Fibroblast of lung (primary cell): ENCODE measurements around the gene TRIM71. TPM values are rescaled to one million over a fixed set of nuclear protein-coding genes. Genes with fewer than 3 reads are reported as not detected.

ENCODE experiments used
- DNase-seq, 2 donors: peaks; one replicate each; pipeline versions ENCODE4 v3.0.0 to v3.0.0-alpha.2; 2010; ENCODE audit warnings: low read depth in 2 of 2
- H2AFZ ChIP-seq: 2 replicates; pipeline ENCODE4 v1.5.1; 2012; ENCODE audit warnings: low read length, control low read depth, inconsistent platforms
- H3K27ac ChIP-seq: 2 replicates; pipeline ENCODE4 v1.5.1; 2011; ENCODE audit warnings: low read length, control low read depth; ENCODE audit not compliant: insufficient read depth
- H3K27me3 ChIP-seq: 2 replicates; pipeline ENCODE4 v1.5.1; 2011; ENCODE audit warnings: mild to moderate bottlenecking, low read length; ENCODE audit not compliant: control insufficient read depth, insufficient read depth
- H3K36me3 ChIP-seq: 2 replicates; pipeline ENCODE4 v1.5.1; 2011; ENCODE audit warnings: low read length; ENCODE audit not compliant: control insufficient read depth, insufficient read depth
- H3K4me1 ChIP-seq: 2 replicates; pipeline ENCODE4 v1.5.1; 2011; ENCODE audit warnings: low read length; ENCODE audit not compliant: control insufficient read depth, insufficient read depth; ENCODE audit errors: extremely low read depth
- H3K4me2 ChIP-seq: 2 replicates; pipeline ENCODE4 v1.5.1; 2011; ENCODE audit warnings: low read length, control low read depth; ENCODE audit not compliant: insufficient read depth; ENCODE audit errors: extremely low read depth
- H3K4me3 ChIP-seq, 4 experiments: fragments of 200-600 bp in 1 of 4; sonication (generic) in 1 of 4; replicated peaks in 1 of 4; 2 replicates each; pipeline ENCODE4 v1.5.1; 2011 to 2016; ENCODE audit warnings: low read length in 4 of 4, low read depth in 3 of 4, mild to moderate bottlenecking in 3 of 4, control low read depth in 2 of 4, inconsistent platforms in 1 of 4, mixed read lengths in 1 of 4; ENCODE audit not compliant: insufficient read depth in 1 of 4; ENCODE audit errors: control extremely low read depth in 1 of 4
- H3K79me2 ChIP-seq: 2 replicates; pipeline ENCODE4 v1.5.1; 2012; ENCODE audit warnings: mild to moderate bottlenecking, low read length, inconsistent platforms; ENCODE audit not compliant: control insufficient read depth, insufficient read depth
- H3K9ac ChIP-seq: 2 replicates; pipeline ENCODE4 v1.5.1; 2011; ENCODE audit warnings: mild to moderate bottlenecking, low read length, control low read depth; ENCODE audit not compliant: insufficient read depth
- H3K9me3 ChIP-seq: 2 replicates; pipeline ENCODE4 v1.5.1; 2012; ENCODE audit warnings: low read depth, low read length; ENCODE audit not compliant: control insufficient read depth, insufficient read depth
- H4K20me1 ChIP-seq: 2 replicates; pipeline ENCODE4 v1.5.1; 2011; ENCODE audit warnings: low read length; ENCODE audit not compliant: control insufficient read depth, insufficient read depth; ENCODE audit errors: extremely low read depth
- CTCF ChIP-seq, 2 donors: IDR thresholded peaks in 1 of 2; conservative IDR thresholded peaks in 1 of 2; 1 replicate in 1 of 2; 2 replicates in 1 of 2; pipeline ENCODE4 v1.5.1; 2011 to 2012; ENCODE audit warnings: low read length in 2 of 2, control low read depth in 1 of 2, inconsistent platforms in 1 of 2, low read depth in 1 of 2, mild to moderate bottlenecking in 1 of 2
- EZH2 ChIP-seq: IDR thresholded peaks from 2 replicates; pipeline ENCODE4 v1.5.1; 2012; ENCODE audit warnings: low read length, control low read depth, mild to moderate bottlenecking; ENCODE audit errors: missing control alignments
- polyA plus RNA-seq, 2 donors: library from polyadenylated mRNA; depleted of rRNA in 1 of 2; stranded (reverse) in 1 of 2; unstranded in 1 of 2; fragments of >200 nt; gene quantifications; 2 replicates each; pipeline ENCODE4 v1.2.1, GENCODE V29; 2011 to 2012; ENCODE audit warnings: missing spikeins in 1 of 2
- total RNA-seq: library from RNA; depleted of rRNA; stranded (reverse); fragments of >200 nt; gene quantifications from 2 replicates; pipeline ENCODE4 v1.2.1, GENCODE V29; 2014

Gene TRIM71
- total and polyA plus RNA-seq, 2 donors (not counting 1 experiment from before 2014, with no cell fraction given) = under 0.01 to 0.02 TPM

GRCh38 chr3:32894977-32895376 lies 77.2 kb downstream of the TRIM71 start:
- DNase-seq = no peak
- no peaks in the 10 kb centered on the region for H3K4me1 ChIP-seq
- H3K4me2 ChIP-seq = no peak overlapping the region
- no peak for TF ChIP-seq EZH2
- no peak for TF ChIP-seq CTCF (conservative IDR thresholded peaks at IDR 0.05 in 1 of 2, IDR thresholded peaks at IDR 0.05 in 1 of 2; ENCODE audit: low read depth in 1 of 2, low read length in 2 of 2)
- peaks cover 14% of the 10 kb centered on the region for H3K27me3 ChIP-seq
- no peak overlapping the region for H3K9ac ChIP-seq
- no peaks in the 10 kb centered on the region for H3K36me3 ChIP-seq
- H2AFZ ChIP-seq = no peak overlapping the region
- H3K27ac ChIP-seq = no peak overlapping the region
- H3K79me2 ChIP-seq = no peaks in the 10 kb centered on the region
- no peak overlapping the region for H3K4me3 ChIP-seq
- no peaks in the 10 kb centered on the region for H3K9me3 ChIP-seq
- H4K20me1 ChIP-seq = no peaks in the 10 kb centered on the region

DNA sequence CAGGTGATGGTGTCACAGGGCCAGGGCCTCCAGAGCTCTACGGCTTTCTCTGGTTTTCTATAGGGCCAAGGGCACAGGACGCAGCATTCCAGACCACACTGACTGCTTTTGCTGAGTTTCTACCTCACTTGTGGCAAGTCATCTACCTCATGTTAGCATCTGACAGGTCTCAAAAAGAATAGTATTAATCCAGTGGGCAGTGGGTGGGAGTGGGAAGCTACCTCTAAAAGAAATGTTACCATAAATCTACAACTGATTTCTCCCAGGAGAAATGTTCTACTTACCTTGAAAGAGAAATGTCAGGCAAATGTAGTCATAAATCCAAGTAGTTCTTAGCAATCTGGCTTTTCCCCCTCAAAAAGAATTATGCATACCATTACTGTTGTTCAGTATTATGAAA lies 77.9 kb downstream of the TRIM71 start:
- TF ChIP-seq CTCF (conservative IDR thresholded peaks at IDR 0.05 in 1 of 2, IDR thresholded peaks at IDR 0.05 in 1 of 2; ENCODE audit: low read depth in 1 of 2, low read length in 2 of 2) (no peak), EZH2 (no peak)
- no peaks in the 10 kb centered on the region for H3K4me1 ChIP-seq
- H2AFZ ChIP-seq = no peak overlapping the region
- H4K20me1 ChIP-seq = no peaks in the 10 kb centered on the region
- no peaks in the 10 kb centered on the region for H3K9me3 ChIP-seq
- H3K79me2 ChIP-seq = no peaks in the 10 kb centered on the region
- DNase-seq = no peak
- no peak overlapping the region for H3K4me3 ChIP-seq
- H3K9ac ChIP-seq = no peak overlapping the region
- no peak overlapping the region for H3K4me2 ChIP-seq
- H3K36me3 ChIP-seq = no peaks in the 10 kb centered on the region
- H3K27ac ChIP-seq = no peak overlapping the region
- H3K27me3 ChIP-seq = peaks cover 14% of the 10 kb centered on the region

GRCh38 chr3:32896143-32896542 lies 78.3 kb downstream of the TRIM71 start:
- DNase-seq = no peak
- H3K27me3 ChIP-seq = peaks cover 14% of the 10 kb centered on the region

More at GRCh38 chr3:32896143-32896542, 78.3 kb downstream of the TRIM71 start:
- H3K79me2 ChIP-seq = no peaks in the 10 kb centered on the region
- no peak for TF ChIP-seq CTCF (conservative IDR thresholded peaks at IDR 0.05 in 1 of 2, IDR thresholded peaks at IDR 0.05 in 1 of 2; ENCODE audit: low read depth in 1 of 2, low read length in 2 of 2)
- TF ChIP-seq EZH2 = no peak
- H3K4me2 ChIP-seq = no peak overlapping the region
- H3K9ac ChIP-seq = no peak overlapping the region
- no peak overlapping the region for H3K27ac ChIP-seq
- H3K9me3 ChIP-seq = no peaks in the 10 kb centered on the region
- H4K20me1 ChIP-seq = no peaks in the 10 kb centered on the region
- H3K4me1 ChIP-seq = no peaks in the 10 kb centered on the region
- no peak overlapping the region for H3K4me3 ChIP-seq
- no peak overlapping the region for H2AFZ ChIP-seq
- H3K36me3 ChIP-seq = no peaks in the 10 kb centered on the region
